HG02852 (cell line): Measurements from ENCODE around the gene SNRNP25.

Experiments
- ATAC-seq: cut with Tn5 transposase; IDR thresholded peaks from one replicate; pipeline ENCODE4 v1.9.1; 2021; ENCODE audit warnings: mild to moderate bottlenecking, moderate library complexity; ENCODE audit not compliant: unreplicated experiment

The SNRNP25 gene

DNA sequence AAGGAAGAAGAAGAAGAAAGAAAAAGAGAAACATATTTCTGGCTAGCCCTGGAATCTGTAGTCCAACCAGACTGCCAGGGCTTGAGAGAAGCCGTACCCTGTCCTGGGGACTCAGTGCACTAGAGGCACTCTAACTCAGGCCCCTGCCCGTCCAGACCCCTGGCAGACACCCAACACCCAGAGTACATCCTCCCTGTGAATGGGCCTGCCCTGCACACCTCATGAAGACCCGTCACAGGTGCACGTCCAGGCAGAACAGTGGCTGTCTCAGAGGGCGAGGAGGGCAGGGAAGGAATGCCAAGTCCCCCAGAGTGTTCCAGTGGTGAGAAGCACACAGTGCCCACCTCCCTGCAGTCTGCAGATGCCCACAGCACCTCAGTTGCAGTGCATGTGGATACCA is 47.4 kb downstream of the SNRNP25 start:
- no peak for ATAC-seq

DNA sequence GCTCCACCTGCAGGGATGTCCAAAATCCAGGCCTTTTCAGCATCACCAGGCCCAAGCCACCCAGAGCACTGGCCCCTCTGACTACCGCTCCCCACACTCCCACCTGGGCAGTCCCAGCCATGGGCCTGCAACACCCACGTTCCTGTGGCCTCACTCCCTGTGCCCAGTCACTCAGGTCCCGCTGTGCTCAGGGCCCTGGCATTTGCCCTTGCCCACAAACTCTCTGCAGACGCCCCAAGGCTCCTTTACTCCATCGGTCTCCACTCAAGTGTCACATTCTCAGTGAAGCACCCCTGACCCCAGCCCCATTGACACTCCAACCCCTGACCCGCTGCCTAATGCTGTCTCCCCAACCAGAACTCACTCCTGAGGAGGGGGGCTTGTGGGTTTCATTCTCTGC is 48.0 kb downstream of the SNRNP25 start:
- ATAC-seq: no peak

DNA sequence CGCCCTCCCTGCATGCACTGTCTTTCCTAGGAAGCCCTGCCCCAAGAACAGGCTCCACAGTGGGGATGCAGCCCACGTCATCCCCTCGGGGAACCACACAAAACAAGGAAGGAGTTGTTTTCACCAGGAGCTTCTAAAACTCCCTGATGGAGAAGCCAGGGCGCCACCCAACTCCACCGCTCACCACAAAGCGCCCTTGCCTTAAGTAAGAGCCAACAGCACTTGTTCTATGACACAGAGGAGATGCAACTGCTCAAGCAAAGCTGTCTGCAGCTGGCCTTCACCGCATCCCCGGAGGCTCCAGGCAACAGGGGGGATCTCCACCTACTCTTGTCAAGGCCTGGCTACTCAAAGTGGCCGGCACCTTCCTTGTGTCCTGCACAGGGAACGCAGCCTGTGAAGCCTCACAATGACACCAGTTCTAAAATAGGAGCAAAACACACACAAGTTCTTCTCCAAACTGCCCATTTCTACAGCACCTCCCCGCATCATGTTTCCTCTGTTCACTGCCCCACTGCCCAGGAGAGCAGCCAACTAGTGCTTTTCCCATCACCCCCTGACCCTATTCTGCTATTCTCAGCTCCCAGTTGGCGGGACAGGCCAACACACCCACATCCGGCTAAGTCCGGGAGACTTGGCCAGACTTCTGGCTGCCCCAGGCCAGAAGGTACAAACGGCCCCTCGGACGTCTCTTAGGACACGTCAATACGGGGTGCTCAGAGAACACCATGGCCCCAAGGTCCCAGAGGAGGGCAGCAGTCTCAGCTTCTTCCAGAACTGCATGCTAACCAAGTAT is 48.6 kb downstream of the SNRNP25 start:
- ATAC-seq: no peak

DNA sequence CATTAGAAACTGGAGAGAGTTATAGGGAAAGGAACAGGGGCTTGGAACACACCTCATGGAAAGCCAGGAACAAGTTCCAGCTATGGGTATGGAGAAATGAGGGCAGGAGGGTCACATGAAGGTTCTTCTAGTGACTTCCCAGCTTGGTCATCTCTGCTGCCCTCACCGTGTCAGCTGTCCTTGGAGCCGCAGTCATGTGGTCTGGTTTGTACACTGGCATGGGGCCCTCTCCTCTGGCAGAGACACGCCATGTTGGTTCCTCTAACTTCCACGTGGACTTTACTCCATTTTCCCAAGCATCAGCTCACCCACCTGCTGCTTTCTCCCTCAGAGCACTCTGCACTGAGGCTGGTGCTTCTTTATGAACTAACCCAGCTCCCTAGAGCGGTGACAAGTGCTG is 50.7 kb downstream of the SNRNP25 start:
- ATAC-seq: no peak

DNA sequence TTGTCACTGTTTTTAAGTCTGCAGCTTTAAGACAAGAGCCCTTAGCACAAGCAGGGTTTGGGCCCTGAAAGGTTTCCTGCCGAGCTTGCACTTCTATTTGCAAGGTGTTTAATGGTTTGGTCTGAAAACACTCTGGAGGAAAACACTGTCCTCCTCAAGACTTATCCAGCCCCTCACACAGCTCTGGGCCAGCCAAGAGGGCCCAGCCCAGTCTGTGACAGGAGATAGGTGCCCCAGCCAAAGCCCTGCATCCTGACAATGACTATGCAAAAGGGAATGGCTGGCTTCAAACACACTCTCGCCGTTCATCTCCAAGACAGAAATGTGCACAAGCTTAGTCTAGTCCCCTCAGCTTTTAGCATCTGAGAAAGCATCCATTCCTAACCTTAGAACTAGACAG is 51.3 kb downstream of the SNRNP25 start:
- no peak for ATAC-seq

DNA sequence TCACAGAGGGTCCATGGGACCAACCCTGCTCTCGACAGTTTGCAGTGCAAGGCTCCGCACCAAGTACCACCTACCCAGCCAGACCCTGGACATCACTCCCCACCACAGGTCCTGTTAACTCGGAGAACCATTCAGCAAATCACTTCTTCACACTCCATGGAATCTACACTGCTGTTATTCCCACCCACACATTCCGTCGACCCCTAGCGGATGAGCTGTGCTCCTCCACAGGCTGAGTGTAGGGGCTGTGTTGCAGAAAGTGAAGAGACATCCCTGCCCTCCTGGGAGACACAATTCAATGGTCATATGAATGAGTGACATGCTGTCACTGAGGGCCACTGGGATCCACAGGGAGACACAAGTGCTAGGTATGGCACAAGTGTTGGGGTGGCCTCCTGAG is 51.9 kb downstream of the SNRNP25 start:
- no peak for ATAC-seq

DNA sequence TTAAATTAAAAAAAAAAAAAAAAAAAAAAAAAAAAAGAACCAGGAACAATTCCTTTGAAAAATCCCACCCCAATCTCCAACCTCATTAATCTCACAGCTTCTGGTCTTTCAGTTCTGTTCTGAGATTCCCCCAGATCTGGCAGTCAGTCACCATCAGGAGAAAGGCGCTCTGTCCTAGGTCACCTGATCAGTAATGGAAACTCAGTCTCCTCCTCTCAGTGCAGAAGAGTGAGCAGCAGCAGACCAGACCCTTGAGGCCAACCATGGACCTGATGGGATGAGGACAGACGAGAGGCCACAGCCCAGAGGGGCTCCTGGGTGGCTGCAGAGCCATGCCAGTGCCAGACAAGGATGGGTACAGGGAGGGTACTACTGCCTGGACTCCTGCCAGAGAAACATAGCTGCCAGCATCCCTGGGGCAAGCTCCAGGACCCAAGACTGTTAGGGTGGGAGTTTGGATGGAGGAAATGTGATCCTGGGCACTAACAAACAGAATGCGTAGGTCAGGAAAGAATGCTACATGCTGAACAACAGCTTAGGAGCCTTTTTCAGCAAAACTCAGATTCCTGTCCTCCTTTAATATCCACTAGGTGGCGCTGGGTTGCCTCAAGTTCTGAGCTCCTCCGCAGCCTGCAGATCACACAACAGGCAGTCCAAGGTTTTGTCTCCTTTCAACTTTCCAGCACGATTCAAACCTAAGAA is 53.1 kb downstream of the SNRNP25 start:
- ATAC-seq: no peak
